Measurements from ENCODE around the gene ZNF512B. TPM values are rescaled to one million over a fixed set of nuclear protein-coding genes. Genes with fewer than 3 reads are reported as not detected.

The ZNF512B gene
- total RNA-seq, 1 donor from 2014 or later: 12.0 TPM

- DNase-seq (no peak), ATAC-seq (ENCODE audit: low read depth) (no peak)
- H3K4me3 Mint-ChIP-seq: no peak overlapping the region
- peaks cover 47% of the 10 kb centered on the region for H3K4me1 Mint-ChIP-seq
- no peak overlapping the region for H3K27ac Mint-ChIP-seq
- POLR2A ChIA-PET: no interaction called here
- H3K9me3 Mint-ChIP-seq: no peaks in the 10 kb centered on the region
- no peaks in the 10 kb centered on the region for H3K27me3 Mint-ChIP-seq
- H3K36me3 Mint-ChIP-seq (ENCODE audit: low read depth): peaks cover 36% of the 10 kb centered on the region
- intact Hi-C loops (cut with micrococcal nuclease): no loop called here
- CTCF ChIA-PET: no interaction called here
- TF ChIP-seq, protein P1, sequence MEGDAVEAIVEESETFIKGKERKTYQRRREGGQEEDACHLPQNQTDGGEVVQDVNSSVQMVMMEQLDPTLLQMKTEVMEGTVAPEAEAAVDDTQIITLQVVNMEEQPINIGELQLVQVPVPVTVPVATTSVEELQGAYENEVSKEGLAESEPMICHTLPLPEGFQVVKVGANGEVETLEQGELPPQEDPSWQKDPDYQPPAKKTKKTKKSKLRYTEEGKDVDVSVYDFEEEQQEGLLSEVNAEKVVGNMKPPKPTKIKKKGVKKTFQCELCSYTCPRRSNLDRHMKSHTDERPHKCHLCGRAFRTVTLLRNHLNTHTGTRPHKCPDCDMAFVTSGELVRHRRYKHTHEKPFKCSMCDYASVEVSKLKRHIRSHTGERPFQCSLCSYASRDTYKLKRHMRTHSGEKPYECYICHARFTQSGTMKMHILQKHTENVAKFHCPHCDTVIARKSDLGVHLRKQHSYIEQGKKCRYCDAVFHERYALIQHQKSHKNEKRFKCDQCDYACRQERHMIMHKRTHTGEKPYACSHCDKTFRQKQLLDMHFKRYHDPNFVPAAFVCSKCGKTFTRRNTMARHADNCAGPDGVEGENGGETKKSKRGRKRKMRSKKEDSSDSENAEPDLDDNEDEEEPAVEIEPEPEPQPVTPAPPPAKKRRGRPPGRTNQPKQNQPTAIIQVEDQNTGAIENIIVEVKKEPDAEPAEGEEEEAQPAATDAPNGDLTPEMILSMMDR (IDR thresholded peaks at IDR 0.05): no peak
These were observed 24.6 kb downstream of the ZNF512B start for GRCh38 chr20:63945031-63945658.

DNA sequence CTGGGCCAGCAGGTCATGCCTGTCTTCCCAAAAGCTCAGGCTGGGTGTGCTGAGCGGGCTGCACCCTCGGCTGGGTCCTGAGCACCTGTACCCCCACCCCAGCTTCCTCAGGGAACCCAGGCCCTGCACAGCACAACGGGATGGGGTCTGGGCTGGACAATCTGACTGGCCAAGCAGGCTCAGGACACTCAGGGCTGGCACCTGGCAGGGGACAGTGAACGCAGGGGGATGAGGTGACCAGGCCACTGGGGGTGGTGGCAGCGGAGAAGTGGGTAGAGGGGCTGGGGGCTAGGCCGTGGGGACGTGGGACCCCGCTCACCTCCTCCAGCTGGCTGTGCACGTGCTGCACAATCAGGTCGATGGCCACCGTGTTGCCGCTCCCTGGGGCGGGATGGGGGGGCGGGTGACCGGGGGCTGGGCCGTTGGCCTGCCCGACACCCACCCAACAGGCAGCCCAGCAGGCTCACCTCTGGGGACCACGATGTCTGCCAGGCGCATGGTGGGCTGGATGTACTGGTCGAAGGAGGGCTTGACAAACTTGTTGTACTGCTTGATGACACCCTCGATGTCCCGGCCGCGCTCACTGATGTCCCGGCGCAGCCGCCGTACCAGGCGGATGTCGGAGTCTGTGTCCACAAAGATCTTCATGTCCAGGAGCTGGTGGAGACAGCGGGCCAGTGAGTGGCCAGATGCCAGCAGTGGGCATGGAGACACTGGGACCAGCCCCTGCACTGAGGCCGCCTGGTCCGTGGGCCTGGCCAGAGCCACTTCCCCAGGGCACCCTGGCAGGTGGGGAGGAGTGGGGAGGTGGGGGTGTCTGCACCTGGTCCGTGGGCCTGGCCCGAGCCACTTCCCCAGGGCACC lies 25.4 kb downstream of the ZNF512B start:
- intact Hi-C loops (cut with micrococcal nuclease): no loop called here
- Mint-ChIP-seq H3K27ac (no peak overlapping the region), H3K36me3 (ENCODE audit: low read depth) (peaks cover 38% of the 10 kb centered on the region), H3K4me3 (no peak overlapping the region), H3K27me3 (no peaks in the 10 kb centered on the region), H3K9me3 (no peaks in the 10 kb centered on the region), H3K4me1 (peaks cover 38% of the 10 kb centered on the region)
- no peak for ATAC-seq (ENCODE audit: low read depth)
- TF ChIP-seq, protein P1 (IDR thresholded peaks at IDR 0.05): no peak
- CTCF ChIA-PET: no interaction called here
- DNase-seq: no peak
- POLR2A ChIA-PET: no interaction called here

- intact Hi-C loops (cut with micrococcal nuclease): no loop called here
- TF ChIP-seq, protein P1 (IDR thresholded peaks at IDR 0.05): no peak
- Mint-ChIP-seq H3K27me3 (no peaks in the 10 kb centered on the region), H3K4me3 (no peak overlapping the region), H3K9me3 (no peaks in the 10 kb centered on the region), H3K36me3 (ENCODE audit: low read depth) (peaks cover 38% of the 10 kb centered on the region), H3K27ac (no peak overlapping the region), H3K4me1 (peaks cover 33% of the 10 kb centered on the region)
- POLR2A ChIA-PET: no interaction called here
- ATAC-seq (ENCODE audit: low read depth): no peak
- CTCF ChIA-PET: no interaction called here
- no peak for DNase-seq
These were observed 26.0 kb downstream of the ZNF512B start for GRCh38 chr20:63943808-63944077.

DNA sequence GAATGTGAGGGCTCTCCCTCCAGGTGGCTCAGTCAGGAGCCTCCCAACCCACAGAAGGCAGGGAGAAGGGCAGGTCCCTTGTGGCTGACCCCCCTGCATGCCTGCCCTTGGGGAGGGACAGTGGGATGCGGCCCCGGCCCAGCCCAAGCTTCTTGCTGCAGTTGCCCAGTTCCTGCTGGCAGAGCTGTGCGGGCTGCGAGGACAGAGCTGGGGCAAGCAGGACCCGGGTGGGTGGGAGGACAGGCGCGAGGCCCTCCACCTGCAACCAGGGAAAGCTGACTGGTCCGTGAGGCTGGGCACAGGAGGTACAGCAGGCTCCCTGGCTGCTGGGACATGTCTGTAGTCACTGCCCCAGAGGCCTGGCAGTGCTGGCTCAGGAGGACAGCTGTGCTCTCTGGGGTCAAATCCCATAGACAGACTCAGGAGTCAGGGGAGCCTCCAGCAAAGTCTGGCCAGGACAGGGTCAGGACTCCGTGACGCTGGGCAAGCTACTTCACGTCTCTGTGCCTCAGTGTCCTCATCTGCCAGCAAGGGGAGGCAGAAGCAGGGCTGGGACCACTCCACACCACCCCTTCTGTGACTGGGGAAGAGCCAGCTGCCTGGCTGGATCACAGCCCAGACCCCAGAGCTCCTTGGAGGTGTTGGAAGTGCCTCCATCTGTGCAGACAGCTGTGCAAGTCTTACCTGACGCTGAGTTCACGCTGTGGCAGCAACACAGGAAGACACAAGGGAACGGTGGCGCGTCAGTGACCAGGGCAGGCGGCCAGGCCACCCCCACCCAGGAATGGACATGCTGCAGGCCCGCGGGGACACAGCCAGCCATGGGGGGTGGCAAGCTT lies 26.5 kb downstream of the ZNF512B start:
- Mint-ChIP-seq H3K27me3 (no peaks in the 10 kb centered on the region), H3K36me3 (ENCODE audit: low read depth) (peaks cover 38% of the 10 kb centered on the region), H3K9me3 (no peaks in the 10 kb centered on the region), H3K4me3 (no peak overlapping the region), H3K27ac (no peak overlapping the region), H3K4me1 (peaks cover 27% of the 10 kb centered on the region)
- TF ChIP-seq, protein P1 (IDR thresholded peaks at IDR 0.05): no peak
- ChIA-PET CTCF (no interaction called here), POLR2A (interaction anchor here (0.5 kb wide), 1 partner anchor 436 kb away, joined by 3 read pairs; no protein-coding TSS in a partner anchor)
- intact Hi-C loops (cut with micrococcal nuclease): no loop called here
- DNase-seq (no peak), ATAC-seq (ENCODE audit: low read depth) (no peak)

Data from activated B cell treated with CpG ODN at 0.5 μM for 24 hours (primary cell).